ENCODE data around the gene KCTD6. TPM values are rescaled to one million over a fixed set of nuclear protein-coding genes. Genes with fewer than 3 reads are reported as not detected.

KCTD6 gene
- polyA plus RNA-seq, 1 donor (not counting 4 experiments of a cell fraction or from before 2014, with no cell fraction given) = 7.6 TPM

DNA sequence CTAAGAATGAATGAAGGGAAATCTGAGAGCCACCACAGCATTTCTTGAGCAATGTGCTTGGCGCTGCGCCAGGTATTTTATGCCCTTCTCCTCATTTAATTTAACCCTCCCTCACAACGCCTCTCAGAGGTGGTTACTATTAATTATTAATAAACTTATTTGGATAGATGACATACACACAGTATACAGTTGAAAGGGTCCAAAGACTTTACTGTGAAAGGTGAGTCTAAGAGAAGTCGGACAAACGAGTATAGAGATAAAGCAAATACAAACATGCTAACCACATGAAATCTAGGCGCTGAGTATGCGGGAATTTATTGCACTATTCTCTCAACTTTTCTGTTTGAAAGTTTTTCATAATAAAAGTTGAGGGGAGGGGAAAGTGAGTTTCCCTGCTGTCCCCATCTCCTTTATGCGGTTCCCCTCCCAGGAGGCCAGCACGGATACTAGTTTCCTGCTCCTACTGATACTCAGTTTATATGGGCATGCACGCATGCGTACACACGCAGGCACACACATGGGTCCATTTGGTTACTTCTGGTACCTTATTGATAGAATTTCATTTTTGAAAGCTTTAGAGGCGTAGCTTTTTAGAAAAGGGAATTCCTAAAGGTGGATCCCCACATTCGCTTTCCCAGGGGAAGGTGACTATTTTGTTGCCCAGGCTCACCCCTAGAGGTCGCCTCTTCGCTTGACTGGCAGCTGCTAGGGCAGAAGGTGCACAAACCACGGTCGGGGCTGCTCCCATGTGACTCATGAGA is 28.5 kb upstream of the KCTD6 start:
- Histone ChIP-seq H3K27ac (ENCODE audit: control insufficient read depth, insufficient read depth, low read length) (no peak overlapping the region), H3K9me1 (ENCODE audit: control insufficient read depth, extremely low read depth, insufficient read depth, low read length) (no peaks in the 10 kb centered on the region), H3K9me3 (ENCODE audit: control insufficient read depth, low read depth, low read length) (no peaks in the 10 kb centered on the region), H3K4me1 (ENCODE audit: control insufficient read depth, extremely low read depth, insufficient read depth, low read length) (peaks cover 5% of the 10 kb centered on the region), H3K27me3 (ENCODE audit: control insufficient read depth, extremely low read depth, insufficient read depth, low read length) (no peaks in the 10 kb centered on the region), H3K79me2 (ENCODE audit: control insufficient read depth, insufficient read depth, low read length) (no peaks in the 10 kb centered on the region), H3K36me3 (ENCODE audit: control insufficient read depth in 2 of 2, extremely low read depth in 1 of 2, insufficient read depth in 2 of 2, low read length in 2 of 2) (no peaks in the 10 kb centered on the region), H2AFZ (ENCODE audit: control insufficient read depth, low read length) (peak overlapping the region; percentile 20), H3K4me2 (ENCODE audit: control insufficient read depth, extremely low read depth, insufficient read depth, low read depth, low read length) (peak overlapping the region; percentile 50), H3K4me3 (ENCODE audit: control insufficient read depth in 2 of 3, extremely low read depth in 1 of 3, insufficient read depth in 2 of 3, low read depth in 1 of 3, low read length in 3 of 3) (peak overlapping the region in 1 of 3 experiments; percentile 19), H4K20me1 (ENCODE audit: control insufficient read depth, extremely low read depth, insufficient read depth, low read length) (no peaks in the 10 kb centered on the region), H3K9ac (ENCODE audit: control insufficient read depth, extremely low read depth, insufficient read depth, low read length) (no peak overlapping the region)
- dilution Hi-C loops (cut with MboI; ENCODE audit: extremely low pct_ligation_motif_present, low sequenced_read_pairs) = no loop called here
- FAIRE-seq = peak; percentile 89
- DNase-seq (ENCODE audit: low read depth, low spot score) = peak; percentile 60
- TF ChIP-seq, protein P1, sequence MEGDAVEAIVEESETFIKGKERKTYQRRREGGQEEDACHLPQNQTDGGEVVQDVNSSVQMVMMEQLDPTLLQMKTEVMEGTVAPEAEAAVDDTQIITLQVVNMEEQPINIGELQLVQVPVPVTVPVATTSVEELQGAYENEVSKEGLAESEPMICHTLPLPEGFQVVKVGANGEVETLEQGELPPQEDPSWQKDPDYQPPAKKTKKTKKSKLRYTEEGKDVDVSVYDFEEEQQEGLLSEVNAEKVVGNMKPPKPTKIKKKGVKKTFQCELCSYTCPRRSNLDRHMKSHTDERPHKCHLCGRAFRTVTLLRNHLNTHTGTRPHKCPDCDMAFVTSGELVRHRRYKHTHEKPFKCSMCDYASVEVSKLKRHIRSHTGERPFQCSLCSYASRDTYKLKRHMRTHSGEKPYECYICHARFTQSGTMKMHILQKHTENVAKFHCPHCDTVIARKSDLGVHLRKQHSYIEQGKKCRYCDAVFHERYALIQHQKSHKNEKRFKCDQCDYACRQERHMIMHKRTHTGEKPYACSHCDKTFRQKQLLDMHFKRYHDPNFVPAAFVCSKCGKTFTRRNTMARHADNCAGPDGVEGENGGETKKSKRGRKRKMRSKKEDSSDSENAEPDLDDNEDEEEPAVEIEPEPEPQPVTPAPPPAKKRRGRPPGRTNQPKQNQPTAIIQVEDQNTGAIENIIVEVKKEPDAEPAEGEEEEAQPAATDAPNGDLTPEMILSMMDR (optimal IDR thresholded peaks at IDR 0.05 in 1 of 3, IDR thresholded peaks at IDR 0.05 in 1 of 3, conservative IDR thresholded peaks at IDR 0.05 in 1 of 3; ENCODE audit: extremely low read depth in 1 of 3, insufficient read depth in 2 of 3, low read length in 3 of 3) = peak; percentile 94 to 97 (median 94)
- TF ChIP-seq EZH2 (IDR thresholded peaks at IDR 0.05; ENCODE audit: low read length) = no peak

DNA sequence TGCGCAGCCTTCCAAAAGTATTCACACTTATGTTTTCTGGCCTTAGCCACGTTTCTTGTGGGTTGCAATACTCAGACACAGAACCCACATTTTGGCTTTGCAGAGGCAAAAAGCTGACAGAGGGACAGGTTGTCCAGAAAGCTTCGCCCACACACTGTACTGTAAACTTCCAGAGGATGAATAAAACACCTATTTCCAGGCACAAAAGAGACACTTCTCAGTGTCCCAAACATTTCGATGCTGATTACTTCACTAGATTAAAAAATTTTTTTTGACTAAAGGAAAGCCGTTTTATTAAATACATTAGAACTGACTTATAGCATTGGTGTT is 28.0 kb upstream of the KCTD6 start:
- Histone ChIP-seq H3K79me2 (ENCODE audit: control insufficient read depth, insufficient read depth, low read length) (no peaks in the 10 kb centered on the region), H4K20me1 (ENCODE audit: control insufficient read depth, extremely low read depth, insufficient read depth, low read length) (no peaks in the 10 kb centered on the region), H3K4me3 (ENCODE audit: control insufficient read depth in 2 of 3, extremely low read depth in 1 of 3, insufficient read depth in 2 of 3, low read depth in 1 of 3, low read length in 3 of 3) (no peak overlapping the region), H3K27ac (ENCODE audit: control insufficient read depth, insufficient read depth, low read length) (no peak overlapping the region), H3K9me3 (ENCODE audit: control insufficient read depth, low read depth, low read length) (no peaks in the 10 kb centered on the region), H3K27me3 (ENCODE audit: control insufficient read depth, extremely low read depth, insufficient read depth, low read length) (no peaks in the 10 kb centered on the region), H3K36me3 (ENCODE audit: control insufficient read depth in 2 of 2, extremely low read depth in 1 of 2, insufficient read depth in 2 of 2, low read length in 2 of 2) (no peaks in the 10 kb centered on the region), H2AFZ (ENCODE audit: control insufficient read depth, low read length) (no peak overlapping the region), H3K9ac (ENCODE audit: control insufficient read depth, extremely low read depth, insufficient read depth, low read length) (no peak overlapping the region), H3K4me1 (ENCODE audit: control insufficient read depth, extremely low read depth, insufficient read depth, low read length) (peaks cover 5% of the 10 kb centered on the region), H3K9me1 (ENCODE audit: control insufficient read depth, extremely low read depth, insufficient read depth, low read length) (no peaks in the 10 kb centered on the region), H3K4me2 (ENCODE audit: control insufficient read depth, extremely low read depth, insufficient read depth, low read depth, low read length) (peak overlapping the region; percentile 50)
- TF ChIP-seq EZH2 (IDR thresholded peaks at IDR 0.05; ENCODE audit: low read length) = no peak
- TF ChIP-seq, protein P1 (optimal IDR thresholded peaks at IDR 0.05 in 1 of 3, IDR thresholded peaks at IDR 0.05 in 1 of 3, conservative IDR thresholded peaks at IDR 0.05 in 1 of 3; ENCODE audit: extremely low read depth in 1 of 3, insufficient read depth in 2 of 3, low read length in 3 of 3) = no peak
- dilution Hi-C loops (cut with MboI; ENCODE audit: extremely low pct_ligation_motif_present, low sequenced_read_pairs) = no loop called here
- FAIRE-seq (no peak), DNase-seq (ENCODE audit: low read depth, low spot score) (no peak)

Measured in keratinocyte (primary cell).